GM21723 (cell line): Measurements from ENCODE around the gene ME1.
"Not testable (repeated sequence)": the region's sequence is repeated elsewhere in the genome, so short reads cannot be mapped to it uniquely, and the experiment has no call there.

Experiments
- ATAC-seq: cut with Tn5 transposase; IDR thresholded peaks from one replicate; pipeline ENCODE4 v1.9.1; 2021; ENCODE audit warnings: mild to moderate bottlenecking, moderate library complexity; ENCODE audit not compliant: unreplicated experiment

The ME1 gene

DNA sequence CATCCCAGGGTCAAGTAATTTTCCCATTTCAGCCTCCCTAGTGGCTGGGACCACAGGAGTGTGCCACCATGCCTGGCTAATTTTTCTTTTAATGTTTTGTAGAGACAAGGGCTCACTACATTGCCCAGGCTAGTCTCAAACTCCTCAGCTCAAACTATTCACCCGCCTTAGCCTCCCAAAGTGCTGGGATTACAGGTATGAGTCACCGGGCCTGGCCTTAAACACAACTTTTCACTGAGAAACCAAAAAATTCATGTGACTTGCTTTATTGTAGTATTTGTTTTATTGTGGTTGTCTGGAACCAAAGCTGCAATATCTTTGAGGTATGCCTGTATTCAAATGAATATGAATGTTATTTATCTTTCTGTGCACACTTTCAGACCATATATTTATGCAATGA lies 165.5 kb downstream of the ME1 start:
- no peak for ATAC-seq

DNA sequence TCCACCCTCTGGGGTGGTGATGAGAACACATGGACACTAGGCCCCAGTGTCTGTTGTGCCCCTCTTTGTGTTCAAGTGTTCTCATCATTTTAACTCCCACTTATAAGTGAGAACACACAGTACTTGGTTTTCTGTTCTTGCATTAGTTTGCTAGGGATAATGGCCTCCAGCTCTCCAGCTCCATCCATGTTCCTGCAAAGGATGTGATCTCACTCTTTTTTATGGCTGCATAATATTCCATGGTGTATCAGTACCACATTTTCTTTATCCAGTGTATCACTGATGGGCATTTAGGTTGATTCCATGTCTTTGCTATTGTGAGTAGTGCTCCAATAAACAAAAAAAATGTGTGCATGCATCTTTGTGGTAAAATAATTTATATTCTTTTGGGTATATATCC lies 170.3 kb downstream of the ME1 start:
- no peak for ATAC-seq

DNA sequence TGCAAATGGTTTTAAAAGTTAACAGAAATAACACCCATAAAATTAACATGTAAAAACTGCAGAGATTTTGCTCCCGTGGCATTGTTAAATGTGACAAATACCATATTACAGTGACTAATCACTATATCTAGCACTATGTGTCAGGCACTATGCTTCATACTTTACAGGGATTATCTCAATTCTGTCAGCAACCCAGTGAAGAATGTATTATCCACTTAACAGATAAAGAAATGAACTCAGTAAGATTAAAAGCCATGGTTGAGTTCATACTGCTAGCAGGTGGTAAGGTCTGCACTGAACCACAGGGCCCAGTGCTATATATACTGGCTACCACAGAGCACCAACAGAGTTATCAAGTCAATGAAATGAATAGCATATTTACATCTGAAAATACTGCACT lies 172.3 kb downstream of the ME1 start:
- ATAC-seq = no peak

DNA sequence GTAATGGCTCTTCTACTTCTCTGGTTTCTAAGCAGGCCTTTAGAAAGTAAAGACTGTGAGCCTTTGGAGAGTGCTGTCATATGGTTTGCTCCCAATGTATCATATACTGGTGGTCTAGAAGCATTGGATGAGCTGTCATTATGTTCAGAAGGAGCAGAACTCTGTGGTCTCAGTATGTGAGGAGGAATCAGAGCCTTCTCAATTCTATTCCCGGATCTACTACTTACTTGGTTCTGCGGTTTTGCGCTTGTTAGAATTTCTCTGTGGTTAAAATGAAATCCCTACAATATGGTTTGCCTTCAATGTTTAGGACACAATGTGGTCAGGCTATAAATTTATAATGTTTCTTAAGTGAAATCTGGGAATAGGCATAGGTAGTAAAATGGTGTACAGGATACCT lies 173.1 kb downstream of the ME1 start:
- no peak for ATAC-seq

DNA sequence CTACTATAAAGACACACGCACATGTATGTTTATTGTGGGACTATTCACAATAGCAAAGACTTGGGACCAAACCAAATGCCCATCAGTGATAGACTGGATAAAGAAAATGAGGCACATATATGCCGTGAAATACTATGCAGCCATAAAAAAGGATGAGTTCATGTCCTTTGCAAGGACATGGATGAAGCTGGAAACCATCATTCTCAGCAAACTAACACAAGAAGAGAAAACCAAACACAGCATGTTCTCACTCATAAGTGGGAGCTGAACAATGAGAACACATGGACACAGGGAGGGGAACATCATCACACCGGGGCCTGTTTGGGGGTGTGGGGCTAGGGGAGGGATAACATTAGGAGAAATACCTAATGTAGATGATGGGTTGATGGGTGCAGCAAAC lies 174.1 kb downstream of the ME1 start:
- not testable (repeated sequence) for ATAC-seq

DNA sequence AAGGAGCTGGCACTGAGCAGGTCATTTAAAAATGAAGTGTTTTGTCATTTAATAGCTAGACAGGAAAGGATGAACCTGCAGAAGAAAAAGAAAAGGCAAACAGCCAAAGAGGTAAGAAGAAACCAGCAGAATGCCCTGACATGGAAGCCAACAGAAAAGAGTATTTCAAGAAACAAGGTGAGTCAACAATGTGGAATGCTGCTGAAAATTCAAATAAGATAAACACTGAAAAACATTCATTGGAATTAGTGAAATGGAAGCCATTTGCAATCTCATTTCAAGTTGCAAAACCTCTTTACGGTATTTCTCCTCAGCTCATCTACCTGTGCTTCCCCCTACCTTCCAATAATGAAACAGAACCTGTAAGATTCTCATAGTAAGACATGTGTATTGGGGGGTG lies 178.1 kb downstream of the ME1 start:
- no peak for ATAC-seq

DNA sequence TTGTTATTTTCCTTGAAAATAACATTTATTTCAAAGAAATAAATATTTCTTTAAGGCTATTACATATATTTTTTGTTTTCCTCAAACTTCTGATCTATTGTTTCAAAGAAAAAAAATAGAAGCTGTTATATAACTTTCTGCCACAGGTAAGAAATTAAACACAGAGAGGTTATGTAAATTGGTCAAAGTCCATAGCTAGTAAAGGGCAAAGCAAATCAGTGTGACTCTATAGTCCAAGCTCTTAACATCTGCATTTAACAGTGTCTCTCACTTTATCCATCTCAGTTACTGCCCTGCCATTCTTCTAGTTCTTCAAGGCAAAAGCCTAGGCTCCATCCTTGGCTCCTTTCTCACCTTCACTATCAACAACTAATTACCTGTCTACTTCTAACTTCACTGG lies 180.6 kb downstream of the ME1 start:
- no peak for ATAC-seq

DNA sequence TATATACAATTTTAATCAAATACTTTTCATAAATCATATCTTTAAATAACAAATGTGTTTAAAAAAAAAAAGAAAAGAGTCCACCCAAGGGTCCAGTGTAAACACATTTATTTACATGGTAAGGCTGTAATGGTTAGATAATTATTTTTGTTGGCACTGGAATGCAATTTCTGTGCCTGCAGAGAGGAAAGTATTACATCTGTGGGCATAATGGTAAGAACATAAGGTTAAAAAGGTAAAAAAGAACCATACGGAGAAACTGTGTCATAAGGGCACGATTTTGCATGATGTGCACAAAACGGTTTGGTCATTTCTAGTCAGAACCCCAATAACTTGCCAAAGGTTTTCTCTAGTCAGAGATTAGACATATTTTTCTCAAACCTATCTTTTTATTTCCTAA lies 183.4 kb downstream of the ME1 start:
- no peak for ATAC-seq

DNA sequence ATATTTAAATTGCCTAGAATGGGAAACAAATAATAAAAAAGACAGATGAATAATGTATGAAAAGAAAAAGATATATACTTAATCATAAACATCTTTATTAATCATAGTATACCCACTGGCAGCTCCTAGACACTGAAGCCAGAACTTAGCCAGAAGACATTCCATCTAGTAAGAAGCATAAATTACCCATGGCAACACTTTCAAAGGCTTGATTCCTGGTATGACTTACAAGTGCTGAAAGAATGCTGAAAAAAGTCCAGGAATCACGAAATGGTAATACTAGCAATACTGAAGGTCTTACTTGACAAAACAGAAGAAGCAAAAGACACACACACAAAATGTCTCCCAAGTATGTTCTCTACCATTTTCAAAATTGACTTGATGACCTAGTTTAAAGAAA lies 199.7 kb downstream of the ME1 start:
- no peak for ATAC-seq

DNA sequence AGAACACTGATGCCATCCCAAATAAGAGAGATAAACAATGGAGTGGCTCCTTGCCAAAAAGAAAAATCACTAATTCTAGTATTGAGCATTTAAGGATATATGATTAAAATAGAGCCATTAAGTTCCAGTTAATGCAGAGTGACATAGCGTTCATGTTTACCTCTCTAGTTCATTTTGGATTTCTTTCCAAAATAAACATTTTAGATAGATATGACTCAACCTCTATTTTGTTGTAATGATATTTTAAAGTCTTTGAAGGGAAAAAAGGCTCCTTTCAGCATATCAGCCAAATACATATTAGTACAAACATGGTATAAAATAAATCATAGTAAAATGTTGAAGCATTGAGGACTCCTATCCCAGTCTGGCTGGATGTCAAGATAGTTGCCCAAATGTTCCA lies 204.3 kb downstream of the ME1 start:
- no peak for ATAC-seq

DNA sequence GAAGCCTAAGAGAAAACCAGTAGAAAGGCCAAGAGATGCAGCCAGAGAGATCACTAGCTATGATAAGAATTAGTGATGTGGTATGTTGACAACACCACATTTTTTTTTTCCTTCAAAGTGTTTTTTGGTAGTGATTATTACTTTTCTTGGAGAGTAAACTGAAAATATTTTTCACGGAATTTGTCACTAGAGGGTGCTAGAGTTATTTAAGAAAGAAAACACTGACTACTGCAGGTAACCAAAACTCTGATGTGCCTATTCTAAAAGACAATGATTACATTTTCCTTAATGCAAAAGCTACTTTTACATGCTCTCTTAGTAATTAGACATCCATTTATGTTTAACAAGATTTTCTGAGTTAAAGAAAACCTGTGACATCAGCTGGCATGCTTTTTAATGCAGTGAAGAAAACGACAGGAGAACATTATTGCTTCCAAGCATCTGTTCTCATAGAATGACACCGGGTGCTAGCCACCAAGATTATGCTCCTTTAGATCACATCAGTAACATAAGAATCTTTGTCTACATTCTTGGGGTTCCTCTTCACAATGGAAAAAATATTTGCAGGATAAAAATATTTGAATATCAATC lies 208.9 kb downstream of the ME1 start:
- ATAC-seq = peak; percentile 66

DNA sequence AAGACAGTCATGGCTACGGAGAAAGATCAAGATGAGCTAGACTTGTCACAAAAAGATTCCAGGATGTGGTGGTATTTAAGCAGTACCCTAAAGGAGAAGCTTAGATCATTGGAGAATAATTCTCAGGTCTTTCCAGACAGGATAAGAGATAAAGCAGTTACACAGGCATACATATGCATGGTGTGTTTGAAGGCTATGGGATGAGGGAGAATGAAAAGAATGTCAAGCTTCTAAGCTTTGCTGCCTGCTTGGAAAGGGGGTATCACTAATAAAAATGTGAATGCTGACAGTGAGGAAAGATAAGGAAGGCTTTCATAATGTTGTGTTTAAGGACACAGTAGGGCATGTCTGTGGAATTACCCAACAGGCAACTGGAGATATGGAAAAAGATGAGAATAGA lies 209.6 kb downstream of the ME1 start:
- ATAC-seq = no peak

DNA sequence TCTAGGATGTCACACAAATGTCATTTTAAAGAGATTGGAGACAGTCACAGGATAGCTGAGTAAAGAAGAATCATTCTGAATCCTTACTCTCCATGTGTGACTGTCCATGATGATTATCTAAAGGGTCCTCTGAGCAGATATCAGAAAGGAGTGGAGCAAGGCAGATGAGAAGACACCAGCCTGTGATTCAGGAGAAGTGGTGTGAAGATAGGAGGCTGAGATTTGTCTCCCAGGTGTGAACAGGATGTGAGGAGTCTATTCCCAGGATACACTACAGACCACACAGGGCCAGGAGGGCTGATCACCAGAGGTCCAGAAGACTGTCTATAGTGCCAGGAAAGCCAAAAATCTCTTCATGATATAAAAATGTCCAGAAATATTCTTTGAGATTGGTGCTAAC lies 210.7 kb downstream of the ME1 start:
- ATAC-seq = no peak

DNA sequence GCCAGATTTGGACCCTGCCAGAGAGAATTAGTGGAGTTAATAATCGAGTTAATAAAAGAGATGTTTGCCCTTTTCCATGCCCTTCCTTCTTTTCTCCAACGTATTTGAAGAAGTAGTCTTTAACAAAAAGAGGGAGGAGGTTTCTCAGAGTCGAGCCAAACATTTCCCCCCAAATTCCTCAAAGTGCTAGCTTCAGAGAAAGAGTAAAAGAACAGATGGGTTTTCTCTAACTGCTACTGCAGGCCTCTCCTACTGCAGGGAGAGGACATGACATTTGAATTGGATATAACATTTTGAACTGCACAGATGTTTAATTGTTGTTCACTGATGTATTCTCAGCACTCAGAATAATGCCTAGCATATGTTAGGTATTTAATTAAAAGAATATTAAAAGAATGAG lies 212.2 kb downstream of the ME1 start:
- ATAC-seq = no peak

DNA sequence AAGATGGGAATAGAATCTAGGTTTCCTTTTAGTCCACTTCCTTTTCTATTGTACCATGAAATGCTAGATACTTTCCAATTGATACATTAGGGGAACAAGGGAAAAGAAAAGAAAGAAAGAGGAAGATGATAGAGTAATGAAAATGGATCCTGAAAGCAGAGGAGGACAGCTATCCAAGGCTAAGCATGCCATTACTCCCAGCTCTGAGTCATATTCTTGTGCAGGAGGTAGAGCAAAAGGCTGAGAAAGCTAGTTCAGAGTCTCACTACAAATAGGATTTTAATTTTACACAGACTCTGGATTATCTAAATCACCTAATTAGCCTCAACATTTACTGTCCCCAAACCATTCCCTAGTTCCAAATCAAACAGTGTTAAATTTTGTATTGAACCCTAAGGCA lies 214.0 kb downstream of the ME1 start:
- ATAC-seq = no peak

DNA sequence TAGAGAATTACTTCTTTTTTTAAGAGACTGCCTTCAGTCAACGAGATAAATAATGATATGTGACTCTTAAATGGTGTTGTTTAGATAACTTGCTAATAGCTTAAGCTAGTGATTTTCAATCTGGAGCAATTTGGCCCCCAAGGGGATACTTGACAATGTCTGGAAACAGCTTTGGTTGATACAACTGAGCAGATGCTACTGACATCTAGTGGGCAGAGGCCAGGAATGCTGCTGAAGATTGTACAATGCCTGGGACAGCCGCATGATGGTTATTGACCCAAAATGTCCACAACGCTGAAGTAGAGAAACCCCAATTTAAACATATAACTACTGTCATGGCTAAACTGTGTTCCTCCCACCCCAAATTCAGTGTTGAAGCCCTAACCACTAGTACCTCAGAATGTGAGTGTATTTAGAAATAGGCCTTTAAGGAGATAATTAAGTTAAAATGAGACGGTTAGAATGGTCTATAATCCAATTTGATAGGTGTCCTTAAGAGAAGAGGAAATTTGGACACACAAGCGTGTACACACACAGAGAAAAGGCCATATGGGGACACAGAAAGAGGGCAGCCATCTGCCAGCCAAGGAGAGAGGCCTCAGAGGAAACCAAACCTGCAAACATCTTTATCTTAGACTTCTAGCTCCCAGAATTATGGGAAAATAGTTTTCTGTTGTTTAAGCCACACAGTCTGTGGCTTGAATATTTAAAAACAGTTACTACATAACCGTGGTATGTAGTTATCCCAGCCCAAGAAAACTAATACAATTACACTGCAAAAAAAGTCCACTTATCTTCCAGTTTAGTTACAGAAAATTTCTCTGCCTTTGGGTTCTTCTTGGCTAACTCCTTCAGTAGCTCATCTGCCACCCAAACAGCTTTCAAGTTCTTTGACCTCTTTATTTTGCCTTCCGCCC lies 215.5 kb downstream of the ME1 start:
- ATAC-seq = peak; percentile 100

DNA sequence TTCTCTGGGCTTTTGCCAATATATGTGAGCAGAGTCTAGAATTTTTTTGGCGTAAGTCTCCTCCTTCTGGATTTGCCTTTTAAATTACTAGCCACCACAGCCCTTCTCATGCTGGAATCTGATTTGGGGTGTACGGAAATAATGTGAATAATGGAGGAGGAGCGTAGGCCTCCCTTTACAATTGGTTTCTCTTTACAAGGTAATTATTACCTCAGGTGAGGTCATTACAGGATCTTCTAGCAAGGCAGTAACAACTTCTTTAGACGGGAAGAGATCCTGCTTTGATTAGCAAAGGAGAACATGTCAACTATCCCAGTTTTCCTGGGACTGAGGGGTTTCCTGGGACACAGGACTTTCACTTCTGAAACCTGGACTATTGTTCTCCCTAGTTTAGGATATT lies 228.8 kb downstream of the ME1 start:
- no peak for ATAC-seq

DNA sequence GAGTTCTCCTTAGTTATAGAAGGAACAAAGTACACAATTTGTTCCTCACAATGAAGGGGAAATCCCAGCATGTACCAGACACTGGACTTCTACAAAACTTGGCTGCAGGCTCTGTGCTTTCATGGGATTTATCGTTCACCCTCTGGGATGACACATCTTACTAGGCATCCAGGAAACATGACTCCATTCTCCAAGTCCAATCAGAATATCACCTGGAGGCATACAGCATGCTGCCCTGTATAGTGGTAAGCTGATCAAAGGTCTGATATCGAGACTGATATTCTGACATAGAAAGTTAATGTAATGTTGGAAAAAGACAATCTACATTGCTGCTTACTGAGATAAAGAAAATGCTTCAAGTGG lies 231.0 kb downstream of the ME1 start:
- ATAC-seq = peak; percentile 14

DNA sequence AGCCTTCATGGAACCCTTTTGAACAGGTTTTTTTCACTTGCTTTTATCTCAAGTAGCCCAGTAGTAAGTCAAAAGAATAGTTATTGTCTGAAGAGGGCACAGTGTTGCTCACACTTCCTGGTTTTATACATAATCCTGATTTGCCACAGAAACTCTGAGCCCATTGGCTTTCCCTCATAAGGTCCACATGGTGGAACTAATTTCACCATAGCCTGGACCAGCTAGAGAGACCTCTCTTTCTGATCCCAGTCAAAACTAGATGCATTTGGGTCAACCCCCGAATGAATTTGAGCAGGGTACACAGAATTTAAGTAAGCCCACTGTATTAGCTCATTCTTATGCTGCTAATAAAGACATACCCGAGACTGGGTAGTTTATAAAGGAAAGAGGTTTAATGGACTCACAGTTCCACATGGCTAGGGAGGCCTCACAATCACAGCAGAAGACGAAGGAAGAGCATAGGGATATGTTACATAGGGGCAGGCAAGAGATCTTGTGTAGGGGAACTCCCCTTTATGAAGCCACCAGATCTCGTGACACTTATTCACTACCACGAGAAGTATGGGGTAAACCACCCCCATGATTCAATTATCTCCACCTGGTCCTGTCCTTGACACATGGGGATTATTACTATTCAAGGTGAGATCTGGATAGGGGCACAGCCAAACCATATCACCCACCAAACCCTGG lies 231.5 kb downstream of the ME1 start:
- ATAC-seq = peak; percentile 68

DNA sequence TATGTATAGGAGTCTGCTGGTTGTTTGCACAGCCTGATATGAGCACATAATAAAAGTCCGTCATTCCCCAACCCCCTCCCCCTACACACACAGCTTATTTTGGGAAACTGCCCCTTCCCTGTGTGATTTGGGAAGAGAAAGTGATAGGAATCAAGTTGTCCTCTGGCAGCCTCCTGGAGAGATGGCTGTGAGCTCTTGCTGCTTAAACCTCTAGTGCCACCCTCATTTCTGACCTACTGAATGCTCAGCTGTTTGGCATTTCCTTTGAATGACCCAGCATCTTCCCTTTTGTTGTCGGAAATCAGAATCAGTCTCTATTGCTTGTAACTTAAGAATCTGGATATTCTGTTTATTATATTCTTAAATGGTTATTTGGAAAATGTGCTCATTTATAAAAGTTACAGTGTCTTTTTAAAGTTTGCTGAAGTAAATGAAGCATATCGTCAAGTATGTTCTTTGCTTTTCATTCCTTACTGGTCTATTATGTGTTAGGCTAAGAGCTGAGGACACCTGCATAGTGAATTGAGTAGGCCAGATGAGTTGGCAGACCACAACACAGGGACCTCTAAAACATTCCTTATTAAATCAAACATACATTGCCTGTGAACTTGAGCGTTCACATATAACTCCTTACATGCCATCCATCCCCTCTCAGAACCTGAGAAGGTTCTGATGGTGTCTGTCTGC lies 232.2 kb downstream of the ME1 start:
- no peak for ATAC-seq

DNA sequence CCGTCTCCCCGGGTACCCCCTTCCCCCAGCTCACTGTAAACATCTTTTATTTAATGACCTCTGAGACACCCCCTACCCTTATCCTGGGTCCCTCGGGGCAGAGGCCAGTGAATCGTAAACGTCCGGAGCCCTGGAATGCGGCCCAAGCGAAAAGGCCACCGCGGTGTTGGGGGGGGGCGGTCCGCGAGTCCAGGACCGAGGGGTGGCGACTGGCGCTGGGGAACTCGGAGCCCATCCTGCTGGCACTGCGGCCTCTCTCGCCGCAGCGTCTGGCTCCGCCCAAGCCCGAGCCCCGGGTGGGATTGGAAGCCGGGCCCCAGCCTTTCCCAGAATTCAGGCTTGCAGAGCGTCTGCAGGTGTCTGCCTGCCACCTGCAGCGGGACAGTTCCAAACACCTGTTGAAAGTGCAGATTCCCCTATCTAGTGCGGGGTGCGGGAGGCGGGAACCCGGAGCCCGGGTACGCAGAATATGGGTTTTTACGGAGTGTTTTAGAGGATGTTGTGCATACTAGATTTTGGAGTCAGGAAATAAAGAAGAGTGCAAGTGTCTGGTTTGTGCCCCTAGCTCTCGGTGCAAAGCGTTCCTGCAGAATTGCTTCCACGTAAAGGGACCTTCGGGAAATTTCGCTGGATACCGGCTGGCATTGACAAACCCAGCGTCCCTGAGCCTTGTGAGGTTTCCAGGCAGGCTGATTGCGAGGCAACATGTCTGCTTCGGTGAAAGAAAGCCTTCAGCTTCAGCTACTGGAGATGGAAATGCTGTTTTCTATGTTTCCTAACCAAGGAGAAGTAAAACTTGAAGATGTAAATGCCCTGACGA lies 236.9 kb downstream of the ME1 start:
- peak; percentile 41 for ATAC-seq
